HepG2 (cell line): ENCODE measurements around the gene BTD. TPM values are rescaled to one million over a fixed set of nuclear protein-coding genes. Genes with fewer than 3 reads are reported as not detected.

Source experiments
- ATAC-seq: fragments of 200-7000 bp; cut with Tn5 transposase; 3 replicates; pipeline ENCODE4 v1.9.1; 2020; ENCODE audit warnings: mild to moderate bottlenecking, moderate library complexity
- BruUV-seq: library from RNA; stranded (reverse); fragments of 400-500 nt; replicated peaks from 2 replicates; lab custom pipeline; 2021; lab: Mats Ljungman, UMichigan
- CTCF ChIA-PET: fragments of 300-600 bp; formaldehyde crosslinking; extraction: SDS; loops from one replicate; lab custom pipeline; 2021; ENCODE audit warnings: low total read pairs, inconsistent platforms, low intra/inter-chr PET ratio; lab: Yijun Ruan, JAX
- POLR2A ChIA-PET: fragments of 350-600 bp; sonication (Branson Sonifier 250); formaldehyde crosslinking; loops from one replicate; lab custom pipeline; 2020; ENCODE audit warnings: antibody characterized with exemption, inconsistent platforms; lab: Yijun Ruan, JAX
- DNase-seq: peaks from one replicate; pipeline ENCODE4 v3.0.0-alpha.2; 2015; ENCODE audit warnings: low spot score
- FAIRE-seq: peaks from 3 replicates; lab custom pipeline; 2011; peaks lifted over from hg19 to GRCh38; lab: Jason Lieb, UNC
- H2AFZ ChIP-seq: one replicate; pipeline ENCODE4 v1.6.1; 2011; ENCODE audit warnings: low read length, inconsistent platforms
- H3K27ac ChIP-seq: fragments of 300-600 bp; 3 replicates; pipeline ENCODE4 v1.8.0; 2011; ENCODE audit warnings: mixed run types, mild to moderate bottlenecking, mixed read lengths, low read length, inconsistent platforms; ENCODE audit not compliant: insufficient read depth; ENCODE audit errors: extremely low read length
- H3K27me3 ChIP-seq, 2 experiments: fragments of 200-600 bp in 1 of 2; 2 replicates in 1 of 2; 3 replicates in 1 of 2; pipeline versions ENCODE4 v1.6.0 to v1.8.0; 2011; ENCODE audit warnings: low read length in 2 of 2, mild to moderate bottlenecking in 2 of 2, moderate library complexity in 2 of 2, inconsistent platforms in 1 of 2; ENCODE audit not compliant: insufficient read depth in 2 of 2, control insufficient read depth in 1 of 2
- H3K36me3 ChIP-seq, 2 experiments: fragments of 200-600 bp in 1 of 2; replicated peaks in 1 of 2; 2 replicates in 1 of 2; 3 replicates in 1 of 2; pipeline versions ENCODE4 v1.5.1 to v1.8.0; 2011; ENCODE audit warnings: low read length in 2 of 2, inconsistent platforms in 1 of 2; ENCODE audit not compliant: insufficient read depth in 2 of 2, control insufficient read depth in 1 of 2
- H3K4me1 ChIP-seq: 2 replicates; pipeline ENCODE4 v1.5.1; 2012; ENCODE audit warnings: low read length, inconsistent platforms; ENCODE audit not compliant: insufficient read depth
- H3K4me2 ChIP-seq: 2 replicates; pipeline ENCODE4 v1.6.0; 2011; ENCODE audit warnings: low read depth, low read length, inconsistent platforms
- H3K4me3 ChIP-seq, 3 experiments: fragments of 200-600 bp in 1 of 3; sonication (generic), shearing (Covaris generic) in 1 of 3; replicated peaks in 1 of 3; 2 replicates each; pipeline ENCODE4 v1.5.1; 2011 to 2016; ENCODE audit warnings: low read length in 3 of 3, inconsistent platforms in 2 of 3, low read depth in 2 of 3, mild to moderate bottlenecking in 2 of 3, control low read depth in 1 of 3, mixed read lengths in 1 of 3; ENCODE audit not compliant: insufficient read depth in 1 of 3
- H3K79me2 ChIP-seq: one replicate; pipeline ENCODE4 v1.6.1; 2011; ENCODE audit warnings: low read length, inconsistent platforms; ENCODE audit not compliant: insufficient read depth
- H3K9ac ChIP-seq: 2 replicates; pipeline ENCODE4 v1.6.0; 2011; ENCODE audit warnings: mild to moderate bottlenecking, low read depth, low read length, inconsistent platforms; ENCODE audit not compliant: insufficient read depth
- H3K9me3 ChIP-seq: 2 replicates; pipeline ENCODE4 v1.5.1; 2012; ENCODE audit warnings: mild to moderate bottlenecking, low read length
- H4K20me1 ChIP-seq: 2 replicates; pipeline ENCODE4 v1.6.0; 2011; ENCODE audit warnings: inconsistent platforms, mild to moderate bottlenecking, low read length, moderate library complexity; ENCODE audit not compliant: insufficient read depth
- IRF2 ChIP-seq: IDR thresholded peaks from 2 replicates; pipeline ENCODE4 v1.6.1; 2018; ENCODE audit warnings: missing genetic modification reagents, missing compliant biosample characterization
- ISX ChIP-seq: sonication (generic); formaldehyde crosslinking; conservative IDR thresholded peaks from 2 replicates; pipeline ENCODE4 v1.5.0; 2020; ENCODE audit warnings: missing genetic modification reagents
- MTA1 ChIP-seq: sonication (generic); formaldehyde crosslinking; IDR thresholded peaks from 2 replicates; pipeline ENCODE4 v1.4.0; 2020; ENCODE audit warnings: missing genetic modification reagents, mild to moderate bottlenecking, borderline replicate concordance
- PRPF4 ChIP-seq: fragments of 200-400 bp; formaldehyde crosslinking; IDR thresholded peaks from 2 replicates; pipeline ENCODE4 v1.6.1; 2016; ENCODE audit warnings: low read length, low read depth; ENCODE audit not compliant: poor library complexity, severe bottlenecking
- ZC3H4 ChIP-seq: sonication (generic); formaldehyde crosslinking; IDR thresholded peaks from 2 replicates; pipeline ENCODE4 v1.4.0; 2020; ENCODE audit warnings: missing genetic modification reagents, borderline replicate concordance
- WGBS: methylation state at CpG from one replicate; pipeline ENCODE4 v1.1.6; 2017; ENCODE audit warnings: low lambda C conversion rate; 5-methylcytosine and 5-hydroxymethylcytosine counted together
- in situ Hi-C: cut with HindIII; loops from 2 replicates; pipeline ENCODE4 v1.10.0; 2017; ENCODE audit warnings: low pct_unique_long_range_greater_than_20kb; ENCODE audit not compliant: extremely low pct_ligation_motif_present
- intact Hi-C: fragments of 100-400 bp; cut with micrococcal nuclease; formaldehyde crosslinking; loops from one replicate; pipeline ENCODE4 v1.10.0; 2022; ENCODE audit not compliant: unreplicated experiment
- polyA plus RNA-seq, 8 experiments: library from polyadenylated mRNA; depleted of rRNA in 3 of 8; stranded (reverse) in 7 of 8; unstranded in 1 of 8; fragments of >200 nt; fragmentation: Illumina TruSeq in 4 of 8; extraction: Trizol in 4 of 8; gene quantifications; 2 replicates each; pipeline versions ENCODE4 v1.2.1 to v1.2.3, GENCODE V29; 2011 to 2016; ENCODE audit warnings: low read depth in 4 of 8, missing spikeins in 1 of 8, mixed read lengths in 1 of 8; ENCODE audit not compliant: insufficient read depth in 1 of 8
- total RNA-seq, 5 experiments: library from RNA; depleted of rRNA; stranded (reverse); fragments of >200 nt; fragmentation: Illumina TruSeq; extraction: Trizol; gene quantifications; 2 replicates each; pipeline ENCODE4 v1.2.3, GENCODE V29; 2016; ENCODE audit warnings: low read depth in 1 of 5
- TF ChIP-seq, protein P1 (sequence below): sonication (generic); formaldehyde crosslinking; IDR thresholded peaks from 2 replicates; pipeline ENCODE4 v1.8.0; 2022; ENCODE audit warnings: mild to moderate bottlenecking, missing genetic modification reagents

Gene BTD
- total and polyA plus RNA-seq, 2 of the 13 experiments (the other 11 are each of a cell fraction or from before 2014, with no cell fraction given), result 15.7 to 35.5 TPM

DNA sequence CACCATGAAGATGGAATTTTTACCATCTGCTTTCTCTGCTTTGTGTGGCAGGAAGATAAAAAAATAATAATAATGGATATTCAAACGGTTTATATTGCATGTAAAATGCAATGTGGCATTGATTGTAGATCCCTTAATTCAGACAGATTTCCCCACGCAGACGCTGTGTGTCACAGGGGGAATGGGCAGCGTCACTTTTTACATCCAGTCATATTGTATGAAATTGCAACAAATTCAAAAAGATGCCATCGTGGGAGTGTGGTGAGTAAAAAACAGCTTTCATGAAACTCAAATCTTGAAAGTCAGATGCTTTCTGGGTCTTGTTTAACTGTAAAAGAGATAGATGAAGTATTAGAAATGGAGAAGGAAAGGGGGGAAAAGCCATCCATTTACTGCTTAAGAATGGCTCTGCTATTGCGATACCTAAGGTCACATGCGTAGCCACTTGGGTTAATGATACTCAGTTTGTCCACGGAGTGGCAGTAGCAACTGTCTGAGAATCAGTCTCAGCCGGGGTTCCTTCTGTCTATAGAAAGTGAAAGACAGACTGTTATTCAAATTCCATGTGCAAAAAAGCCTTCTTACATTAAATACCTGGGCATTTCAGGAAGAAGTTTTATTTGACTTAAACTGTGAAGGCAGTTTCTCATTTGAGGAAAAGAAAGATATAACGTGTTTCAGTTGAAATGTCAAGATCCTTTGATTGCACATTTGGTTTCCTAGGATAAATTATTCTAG lies 28.5 kb downstream of the BTD start (continued):
- TF ChIP-seq PRPF4 (no peak), IRF2 (CRISPR knock-in tag) (0 out of 2 replicates have a peak, but pooled peaks have one; percentile 30)

DNA sequence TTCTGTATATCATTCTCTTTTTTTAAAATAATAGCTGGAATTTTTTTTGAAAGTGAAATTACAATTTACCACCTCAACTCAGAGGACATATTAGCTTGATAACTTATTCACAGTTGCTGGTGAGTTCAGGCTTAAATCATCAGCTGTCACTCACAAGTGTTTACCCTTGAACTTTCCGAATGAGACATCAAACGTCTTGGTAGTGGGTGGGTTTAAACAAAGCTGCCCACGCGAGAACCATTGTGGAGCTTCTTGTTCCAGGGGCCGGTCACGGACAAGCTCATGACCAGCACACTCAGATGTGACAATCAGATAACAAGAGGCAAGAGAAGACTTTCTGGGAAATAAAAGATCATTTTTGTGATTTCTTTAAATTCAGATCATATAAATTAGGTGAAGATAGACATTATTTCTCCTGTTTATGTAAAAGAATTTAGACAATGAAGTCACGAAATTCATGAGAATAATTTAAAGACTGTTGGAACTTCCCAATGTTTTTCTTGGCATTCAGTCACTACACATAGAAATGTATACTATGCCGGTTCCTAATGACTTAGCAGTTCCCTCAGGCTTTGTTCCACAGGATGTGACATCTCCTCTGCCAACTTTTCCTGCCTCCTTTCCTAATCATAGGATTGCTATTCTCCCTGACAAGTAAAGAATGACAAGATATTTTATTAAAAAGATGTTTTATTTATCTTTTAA lies 29.3 kb downstream of the BTD start:
- H3K9me3 ChIP-seq, result no peaks in the 10 kb centered on the region
- ATAC-seq (no peak), FAIRE-seq (no peak)
- WGBS, result 55% methylated on average over 8 of the region's 8 CpGs
- no peaks in the 10 kb centered on the region for H3K27me3 ChIP-seq
- in situ Hi-C loops, result loop anchor here (25.0 kb wide), 1 partner anchor 607 kb away; no protein-coding TSS in a partner anchor
- no peak overlapping the region for H3K27ac ChIP-seq
- H3K79me2 ChIP-seq, result no peaks in the 10 kb centered on the region
- H3K4me1 ChIP-seq, result peaks cover 12% of the 10 kb centered on the region
- TF ChIP-seq ISX (no peak), MTA1 (CRISPR knock-in tag) (no peak), ZC3H4 (CRISPR knock-in tag) (no peak)
- TF ChIP-seq, protein P1, sequence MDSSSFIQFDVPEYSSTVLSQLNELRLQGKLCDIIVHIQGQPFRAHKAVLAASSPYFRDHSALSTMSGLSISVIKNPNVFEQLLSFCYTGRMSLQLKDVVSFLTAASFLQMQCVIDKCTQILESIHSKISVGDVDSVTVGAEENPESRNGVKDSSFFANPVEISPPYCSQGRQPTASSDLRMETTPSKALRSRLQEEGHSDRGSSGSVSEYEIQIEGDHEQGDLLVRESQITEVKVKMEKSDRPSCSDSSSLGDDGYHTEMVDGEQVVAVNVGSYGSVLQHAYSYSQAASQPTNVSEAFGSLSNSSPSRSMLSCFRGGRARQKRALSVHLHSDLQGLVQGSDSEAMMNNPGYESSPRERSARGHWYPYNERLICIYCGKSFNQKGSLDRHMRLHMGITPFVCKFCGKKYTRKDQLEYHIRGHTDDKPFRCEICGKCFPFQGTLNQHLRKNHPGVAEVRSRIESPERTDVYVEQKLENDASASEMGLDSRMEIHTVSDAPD (CRISPR knock-in tag), result no peak
- TF ChIP-seq, all 625 proteins: peak for 0
- H3K36me3 ChIP-seq, result no peaks in the 10 kb centered on the region
- intact Hi-C loops, result loop anchor here (1.0 to 5.0 kb wide), 4 partner anchors 30 to 547 kb away; partner anchors contain the start of genes BTD and HACL1
- CTCF ChIA-PET, result interaction anchor here (1.3 kb wide), 1 partner anchor 616 kb away, joined by 5 read pairs; no protein-coding TSS in a partner anchor
- H3K4me3 ChIP-seq, result no peak overlapping the region
- no peak overlapping the region for H3K9ac ChIP-seq
- 0 out of 2 replicates have a peak overlapping the region, but pooled peaks have one; percentile 39 for H3K4me2 ChIP-seq
- POLR2A ChIA-PET, result interaction anchor here (0.7 kb wide), 1 partner anchor 29 kb away, joined by 4 read pairs; the partner anchor contains the start of genes BTD and HACL1
- no peak overlapping the region for H2AFZ ChIP-seq
- no peak for DNase-seq
- BruUV-seq, result no TSS peak
- H4K20me1 ChIP-seq, result no peaks in the 10 kb centered on the region
